Upper lobe of right lung (tissue), 1 donor: ENCODE data around the gene C12orf42. TPM values are rescaled to one million over a fixed set of nuclear protein-coding genes. Genes with fewer than 3 reads are reported as not detected.
"Not testable (repeated sequence)": the region's sequence is repeated elsewhere in the genome, so short reads cannot be mapped to it uniquely, and the experiment has no call there.

Source experiments
- ATAC-seq: fragments of 200-7000 bp; cut with Tn5 transposase; one replicate; pipeline ENCODE4 v1.9.1; 2020; ENCODE audit warnings: mild to moderate bottlenecking, moderate library complexity
- DNase-seq: peaks from one replicate; pipeline ENCODE4 v3.0.0-alpha.2; 2020
- H3K27ac ChIP-seq: fragments of 200-600 bp; one replicate; pipeline ENCODE4 v1.8.0; 2022
- H3K27me3 ChIP-seq: fragments of 200-600 bp; one replicate; pipeline ENCODE4 v1.8.0; 2022; ENCODE audit warnings: mild to moderate bottlenecking
- H3K36me3 ChIP-seq: fragments of 200-600 bp; one replicate; pipeline ENCODE4 v1.8.0; 2022
- H3K4me1 ChIP-seq: fragments of 200-600 bp; one replicate; pipeline ENCODE4 v1.8.0; 2022
- H3K4me3 ChIP-seq: fragments of 200-600 bp; one replicate; pipeline ENCODE4 v1.8.0; 2022; ENCODE audit warnings: mild to moderate bottlenecking
- H3K9me3 ChIP-seq: fragments of 200-600 bp; one replicate; pipeline ENCODE4 v1.8.0; 2022
- intact Hi-C: fragments of 100-400 bp; cut with DNase I; formaldehyde crosslinking; loops from one replicate; pipeline ENCODE4 v1.11.0; 2022
- total RNA-seq: library from RNA; stranded (reverse); fragmentation: NEBNext Ultra II Directional; extraction: Animal tissue kit (Norgen Biotek cat#: 25700); gene quantifications from one replicate; pipeline ENCODE4 v1.2.1, GENCODE V29; 2021
- TF ChIP-seq, protein P1 (sequence below): fragments of 200-600 bp; IDR thresholded peaks from one replicate; pipeline ENCODE4 v1.8.0; 2022; ENCODE audit warnings: antibody characterized with exemption
- donor health status: DM: no; HTN: yes; CAD: no; lungs with severe emphysema.

C12orf42 gene
- total RNA-seq, 1 donor from 2014 or later: not detected

DNA sequence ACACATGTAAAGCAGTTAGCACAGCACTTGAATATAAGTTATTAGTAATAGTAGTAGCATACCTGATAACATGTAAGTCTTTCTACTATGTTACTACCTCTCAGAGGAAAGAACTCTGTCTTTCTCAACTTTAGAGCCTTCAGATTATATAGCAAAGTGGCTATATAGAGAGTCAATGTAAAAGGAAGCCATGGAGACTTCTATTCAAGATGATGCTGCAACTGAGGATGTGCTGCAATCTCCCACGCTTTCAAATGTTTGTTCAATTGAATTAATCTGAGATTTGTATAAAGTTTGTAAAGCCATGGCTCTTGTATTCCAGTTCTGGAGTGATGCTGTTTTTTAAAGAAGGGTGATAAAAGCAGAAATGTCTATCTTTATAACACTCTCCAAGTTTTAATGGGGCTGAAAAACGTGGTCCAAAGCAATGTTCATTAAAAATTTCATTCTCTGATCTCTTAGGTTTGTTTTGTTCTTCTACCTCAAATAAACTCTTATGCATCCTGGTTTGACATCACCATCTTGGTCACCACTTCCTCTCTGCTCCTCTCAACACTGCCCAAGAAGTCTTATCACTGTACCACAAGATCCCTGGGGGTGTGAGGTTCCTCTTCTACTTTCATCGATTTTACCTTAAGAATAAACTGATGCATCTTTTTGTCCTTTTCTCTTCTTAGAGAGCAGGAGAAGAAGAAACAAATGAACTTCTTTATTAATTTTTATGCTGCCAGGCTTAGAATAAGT, 40.6 kb downstream of the C12orf42 start:
- ATAC-seq: no peak
- DNase-seq: no peak
- no peaks in the 10 kb centered on the region for H3K36me3 ChIP-seq
- TF ChIP-seq, protein P1, sequence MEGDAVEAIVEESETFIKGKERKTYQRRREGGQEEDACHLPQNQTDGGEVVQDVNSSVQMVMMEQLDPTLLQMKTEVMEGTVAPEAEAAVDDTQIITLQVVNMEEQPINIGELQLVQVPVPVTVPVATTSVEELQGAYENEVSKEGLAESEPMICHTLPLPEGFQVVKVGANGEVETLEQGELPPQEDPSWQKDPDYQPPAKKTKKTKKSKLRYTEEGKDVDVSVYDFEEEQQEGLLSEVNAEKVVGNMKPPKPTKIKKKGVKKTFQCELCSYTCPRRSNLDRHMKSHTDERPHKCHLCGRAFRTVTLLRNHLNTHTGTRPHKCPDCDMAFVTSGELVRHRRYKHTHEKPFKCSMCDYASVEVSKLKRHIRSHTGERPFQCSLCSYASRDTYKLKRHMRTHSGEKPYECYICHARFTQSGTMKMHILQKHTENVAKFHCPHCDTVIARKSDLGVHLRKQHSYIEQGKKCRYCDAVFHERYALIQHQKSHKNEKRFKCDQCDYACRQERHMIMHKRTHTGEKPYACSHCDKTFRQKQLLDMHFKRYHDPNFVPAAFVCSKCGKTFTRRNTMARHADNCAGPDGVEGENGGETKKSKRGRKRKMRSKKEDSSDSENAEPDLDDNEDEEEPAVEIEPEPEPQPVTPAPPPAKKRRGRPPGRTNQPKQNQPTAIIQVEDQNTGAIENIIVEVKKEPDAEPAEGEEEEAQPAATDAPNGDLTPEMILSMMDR: no peak
- no peaks in the 10 kb centered on the region for H3K9me3 ChIP-seq
- H3K4me3 ChIP-seq: no peak overlapping the region
- H3K27me3 ChIP-seq: no peaks in the 10 kb centered on the region
- H3K27ac ChIP-seq: no peak overlapping the region
- no peaks in the 10 kb centered on the region for H3K4me1 ChIP-seq
- intact Hi-C loops: no loop called here

DNA sequence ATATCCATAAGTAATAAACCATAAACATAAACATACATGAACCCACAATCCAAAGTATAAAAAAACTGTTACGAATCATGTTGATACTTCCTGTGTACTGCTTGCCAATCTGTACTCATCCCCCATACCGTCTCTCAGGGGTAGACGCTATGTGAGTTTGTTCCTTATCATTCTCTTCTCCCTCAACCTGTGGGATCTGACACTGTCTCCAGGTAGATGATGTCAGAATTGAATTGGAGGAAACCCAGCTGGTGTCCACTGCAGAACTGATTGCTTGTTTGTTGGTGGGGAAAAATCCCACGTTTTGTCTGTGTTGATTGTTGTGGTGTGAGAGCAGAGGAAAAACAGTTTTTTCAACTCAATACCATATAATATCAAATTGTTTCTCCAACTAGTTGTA, 50.8 kb downstream of the C12orf42 start:
- Histone ChIP-seq H3K4me1 (no peaks in the 10 kb centered on the region), H3K9me3 (no peaks in the 10 kb centered on the region), H3K27me3 (no peaks in the 10 kb centered on the region), H3K36me3 (no peaks in the 10 kb centered on the region), H3K27ac (no peak overlapping the region), H3K4me3 (no peak overlapping the region)
- intact Hi-C loops: no loop called here
- TF ChIP-seq, protein P1: no peak
- DNase-seq: no peak
- ATAC-seq: no peak

DNA sequence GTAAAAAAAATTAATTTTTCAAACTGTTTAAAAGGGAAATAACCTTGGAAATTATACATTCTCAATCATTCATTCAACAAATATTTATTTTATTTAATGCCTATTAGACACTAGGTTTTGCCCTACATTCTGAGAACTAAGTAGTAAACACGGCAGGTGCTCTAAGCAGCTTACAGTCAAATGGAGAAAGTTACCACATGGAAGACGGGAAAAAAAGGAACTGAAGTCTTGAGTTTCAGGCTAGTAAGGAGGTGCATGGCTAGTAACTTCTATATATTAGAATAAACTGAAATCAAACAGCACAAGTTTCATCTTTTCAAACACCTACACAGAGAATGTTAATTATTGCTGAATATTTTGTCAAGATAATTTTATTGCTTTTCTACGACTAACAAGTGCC, 52.9 kb downstream of the C12orf42 start:
- no peak for DNase-seq
- no peak for ATAC-seq
- Histone ChIP-seq H3K27ac (no peak overlapping the region), H3K4me1 (no peaks in the 10 kb centered on the region), H3K9me3 (no peaks in the 10 kb centered on the region), H3K36me3 (no peaks in the 10 kb centered on the region), H3K27me3 (no peaks in the 10 kb centered on the region), H3K4me3 (no peak overlapping the region)
- intact Hi-C loops: no loop called here
- TF ChIP-seq, protein P1: no peak

DNA sequence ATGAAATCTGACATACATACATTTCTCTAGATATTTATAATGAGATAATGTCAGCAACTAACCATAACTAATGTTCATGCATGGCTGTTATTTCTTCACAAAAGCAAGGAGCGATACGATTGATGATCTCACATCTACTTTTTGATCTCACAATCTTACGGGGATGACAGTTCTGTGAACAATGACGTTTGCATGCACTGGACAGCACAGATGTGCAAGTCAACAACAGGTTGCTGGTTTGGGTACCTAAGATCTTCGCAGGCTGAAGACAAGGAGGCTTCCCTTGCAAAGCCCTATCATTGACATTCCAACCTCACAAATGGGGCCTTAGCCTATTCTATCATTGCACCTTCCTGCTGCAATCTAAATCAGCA, 53.6 kb downstream of the C12orf42 start:
- no peaks in the 10 kb centered on the region for H3K9me3 ChIP-seq
- no peak overlapping the region for H3K27ac ChIP-seq
- no peaks in the 10 kb centered on the region for H3K4me1 ChIP-seq
- DNase-seq (no peak), ATAC-seq (no peak)
- TF ChIP-seq, protein P1: no peak
- no peaks in the 10 kb centered on the region for H3K27me3 ChIP-seq
- no peaks in the 10 kb centered on the region for H3K36me3 ChIP-seq
- intact Hi-C loops: no loop called here
- H3K4me3 ChIP-seq: no peak overlapping the region

DNA sequence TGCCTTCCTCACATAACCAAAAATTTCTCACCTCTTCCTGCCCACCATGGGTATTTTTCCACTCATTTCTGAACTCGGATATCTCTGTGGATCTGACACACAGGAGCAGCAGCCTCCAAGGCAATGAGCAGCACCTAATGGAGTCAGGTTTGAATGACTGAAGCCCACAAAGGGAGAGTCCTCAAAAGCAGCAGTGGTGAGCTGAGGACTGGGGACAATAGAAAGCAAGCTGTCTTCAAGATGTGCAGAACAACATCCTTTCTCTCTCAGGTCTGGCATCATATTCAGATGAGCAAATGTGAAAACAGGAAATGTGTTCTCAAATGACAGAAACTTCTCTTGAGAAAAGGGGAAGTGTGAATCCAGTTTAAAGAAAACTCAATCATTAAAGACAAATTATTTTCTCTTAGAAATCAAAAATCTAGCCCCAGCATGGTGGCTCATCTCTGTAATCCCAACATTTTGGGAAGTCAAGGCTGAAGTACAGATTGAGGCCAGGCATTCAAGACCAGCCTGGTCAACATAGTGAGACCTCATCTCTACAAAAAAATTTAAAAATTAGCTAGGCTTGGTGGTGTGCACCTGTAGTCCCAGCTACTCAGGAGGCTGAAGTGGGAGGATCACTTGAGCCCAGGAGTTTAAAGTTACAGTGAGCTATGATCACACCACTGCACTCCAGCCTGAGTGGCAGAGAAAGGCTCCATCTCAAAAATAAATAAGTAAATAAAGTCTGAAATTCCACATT, 54.2 kb downstream of the C12orf42 start:
- DNase-seq (no peak), ATAC-seq (no peak)
- intact Hi-C loops: no loop called here
- no peaks in the 10 kb centered on the region for H3K36me3 ChIP-seq
- no peaks in the 10 kb centered on the region for H3K27me3 ChIP-seq
- no peaks in the 10 kb centered on the region for H3K4me1 ChIP-seq
- H3K4me3 ChIP-seq: no peak overlapping the region
- H3K9me3 ChIP-seq: no peaks in the 10 kb centered on the region
- H3K27ac ChIP-seq: no peak overlapping the region
- TF ChIP-seq, protein P1: no peak

DNA sequence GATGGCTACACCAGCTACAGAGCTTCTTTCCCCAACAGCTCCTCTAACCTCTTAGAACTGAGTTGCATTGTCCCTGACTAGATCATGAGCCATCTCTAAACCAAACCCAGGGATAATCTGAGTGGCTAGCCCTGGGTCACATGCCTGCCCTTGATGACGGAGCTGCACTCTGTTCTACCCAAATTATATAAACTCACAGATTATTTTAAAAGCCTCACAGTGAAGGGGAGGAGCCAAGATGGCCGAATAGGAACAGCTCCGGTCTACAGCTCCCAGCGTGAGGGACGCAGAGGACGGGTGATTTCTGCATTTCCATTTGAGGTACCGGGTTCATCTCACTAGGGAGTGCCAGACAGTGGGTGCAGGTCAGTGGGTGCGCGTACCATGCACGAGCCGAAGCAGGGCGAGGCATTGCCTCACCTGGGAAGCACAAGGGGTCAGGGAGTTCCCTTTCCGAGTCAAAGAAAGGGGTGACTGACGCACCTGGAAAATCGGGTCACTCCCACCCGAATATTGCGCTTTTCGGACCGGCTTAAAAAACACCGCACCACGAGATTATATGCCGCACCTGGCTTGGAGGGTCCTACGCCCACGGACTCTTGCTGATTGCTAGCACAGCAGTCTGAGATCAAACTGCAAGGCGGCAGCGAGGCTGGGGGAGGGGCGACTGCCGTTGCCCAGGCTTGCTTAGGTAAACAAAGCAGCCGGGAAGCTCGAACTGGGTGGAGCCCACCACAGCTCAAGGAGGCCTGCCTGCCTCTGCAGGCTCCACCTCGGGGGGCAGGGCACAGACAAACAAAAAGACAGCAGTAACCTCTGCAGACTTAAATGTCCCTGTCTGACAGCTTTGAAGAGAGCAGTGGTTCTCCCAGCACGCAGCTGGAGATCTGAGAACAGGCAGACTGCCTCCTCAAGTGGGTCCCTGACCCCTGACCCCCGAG, 61.3 kb downstream of the C12orf42 start:
- H3K27ac ChIP-seq, H3K4me3 ChIP-seq, intact Hi-C loops, H3K4me1 ChIP-seq, DNase-seq, ATAC-seq, H3K36me3 ChIP-seq, H3K9me3 ChIP-seq, H3K27me3 ChIP-seq: not testable (repeated sequence)
